ENCODE data around the gene PCBP3.

PCBP3 gene

GRCh38 chr21:45818276-45818903, 174.9 kb downstream of the PCBP3 start:
- DNase-seq, result no peak

GRCh38 chr21:45818904-45819285, 175.4 kb downstream of the PCBP3 start:
- DNase-seq, result peak; percentile 62

- peak; percentile 49 for DNase-seq
Measured at GRCh38 chr21:45819478-45820170, 176.1 kb downstream of the PCBP3 start.

- peak; percentile 88 for DNase-seq
Measured at GRCh38 chr21:45820171-45821091, 176.9 kb downstream of the PCBP3 start.

GRCh38 chr21:45821315-45821962, 177.9 kb downstream of the PCBP3 start:
- no peak for DNase-seq

GRCh38 chr21:45821998-45822397, 178.5 kb downstream of the PCBP3 start:
- DNase-seq, result no peak

GRCh38 chr21:45822429-45823099, 179.0 kb downstream of the PCBP3 start:
- DNase-seq, result no peak

- DNase-seq, result no peak
Measured at GRCh38 chr21:45823100-45823681, 179.7 kb downstream of the PCBP3 start.

- no peak for DNase-seq
Measured at GRCh38 chr21:45824546-45825215, 181.2 kb downstream of the PCBP3 start.

- DNase-seq, result no peak
Measured at GRCh38 chr21:45825219-45825618, 181.7 kb downstream of the PCBP3 start.

- DNase-seq, result no peak
Measured at GRCh38 chr21:45826676-45827301, 183.3 kb downstream of the PCBP3 start.

- DNase-seq, result no peak
Measured at GRCh38 chr21:45827302-45827692, 183.8 kb downstream of the PCBP3 start.

GRCh38 chr21:45827881-45828579, 184.5 kb downstream of the PCBP3 start:
- no peak for DNase-seq

- no peak for DNase-seq
Measured at GRCh38 chr21:45828580-45829570, 185.3 kb downstream of the PCBP3 start.

- DNase-seq, result no peak
Measured at GRCh38 chr21:45829668-45830067, 186.1 kb downstream of the PCBP3 start.

- no peak for DNase-seq
Measured at GRCh38 chr21:45830221-45830640, 186.7 kb downstream of the PCBP3 start.

GRCh38 chr21:45830720-45831366, 187.3 kb downstream of the PCBP3 start:
- no peak for DNase-seq

GRCh38 chr21:45831991-45832740, 188.6 kb downstream of the PCBP3 start:
- DNase-seq, result no peak
